ACC112 (cell line): ENCODE measurements around the gene FEZF1.

Source experiments
- H2AFZ ChIP-seq: fragments of 200-600 bp; sonication (generic); one replicate; pipeline ENCODE4 v1.6.0; 2017; ENCODE audit warnings: antibody characterized with exemption, low read length; ENCODE audit not compliant: unreplicated experiment
- H3K27ac ChIP-seq: fragments of 200-600 bp; sonication (generic); 2 replicates; pipeline ENCODE4 v1.5.1; 2014; ENCODE audit warnings: low read depth, mild to moderate bottlenecking, antibody characterized with exemption, low read length, moderate library complexity
- H3K27me3 ChIP-seq: fragments of 200-600 bp; sonication (generic); 2 replicates; pipeline ENCODE4 v1.6.1; 2014; ENCODE audit warnings: mild to moderate bottlenecking, antibody characterized with exemption, low read length, moderate library complexity, mixed read lengths; ENCODE audit not compliant: insufficient read depth
- H3K36me3 ChIP-seq: fragments of 200-600 bp; sonication (generic); 2 replicates; pipeline ENCODE4 v1.6.1; 2016; ENCODE audit warnings: mild to moderate bottlenecking, antibody characterized with exemption, low read length, moderate library complexity, mixed read lengths; ENCODE audit not compliant: insufficient read depth
- H3K4me1 ChIP-seq: fragments of 200-600 bp; sonication (generic); one replicate; pipeline ENCODE4 v1.6.1; 2016; ENCODE audit warnings: low read length, mixed read lengths; ENCODE audit not compliant: insufficient read depth, unreplicated experiment, control insufficient read depth
- H3K4me3 ChIP-seq: fragments of 200-600 bp; sonication (generic); 2 replicates; pipeline ENCODE4 v1.5.1; 2014; ENCODE audit warnings: mild to moderate bottlenecking, low read depth, low read length
- H3K79me2 ChIP-seq: fragments of 200-600 bp; sonication (generic); one replicate; pipeline ENCODE4 v1.6.0; 2016; ENCODE audit warnings: low read length; ENCODE audit not compliant: control insufficient read depth, unreplicated experiment, insufficient read depth

FEZF1 gene

DNA sequence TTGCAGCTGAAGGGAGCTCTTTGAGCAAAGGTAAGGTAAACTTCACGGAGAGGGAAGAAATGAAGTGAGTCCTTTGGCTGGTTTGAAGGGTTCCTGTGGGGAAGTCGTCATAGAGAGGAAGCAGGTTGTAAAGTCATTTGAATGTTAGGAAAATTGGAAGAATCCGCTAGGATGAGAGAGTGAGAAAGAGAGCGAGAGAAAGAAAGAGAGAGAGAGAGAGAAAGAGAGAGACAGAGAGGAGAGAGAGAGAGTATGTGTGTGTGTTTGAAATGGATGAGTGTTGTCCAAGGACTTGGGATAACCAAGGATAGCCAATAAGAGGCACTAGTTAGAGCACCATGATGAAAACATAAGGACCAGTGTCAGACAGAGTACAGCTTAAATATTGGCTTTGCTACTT is 43.1 kb downstream of the FEZF1 start:
- Histone ChIP-seq H3K4me3 (no peak overlapping the region), H3K36me3 (no peaks in the 10 kb centered on the region), H3K27ac (no peak overlapping the region), H3K27me3 (peaks cover 19% of the 10 kb centered on the region), H3K4me1 (no peaks in the 10 kb centered on the region), H3K79me2 (no peaks in the 10 kb centered on the region), H2AFZ (no peak overlapping the region)

DNA sequence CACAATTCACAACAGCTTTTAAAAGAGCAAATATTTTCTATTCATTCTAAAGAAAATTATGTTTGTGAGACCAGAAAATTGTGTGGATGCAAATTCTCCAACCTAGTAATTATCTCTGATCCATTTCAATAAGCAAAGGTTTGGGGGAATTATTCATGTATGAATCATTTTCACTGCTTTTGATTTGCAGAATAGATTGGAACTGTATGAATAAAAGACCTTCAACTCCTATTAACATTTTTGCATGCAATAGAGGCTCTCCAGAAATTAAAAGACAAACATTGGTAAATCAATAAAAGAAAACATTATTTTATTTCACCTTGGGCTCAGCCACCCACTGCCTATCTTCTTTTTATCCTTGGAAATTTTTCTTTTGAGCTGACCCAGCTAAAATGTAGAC is 43.5 kb downstream of the FEZF1 start:
- no peaks in the 10 kb centered on the region for H3K4me1 ChIP-seq
- H3K27me3 ChIP-seq = peaks cover 21% of the 10 kb centered on the region
- no peak overlapping the region for H3K4me3 ChIP-seq
- no peak overlapping the region for H3K27ac ChIP-seq
- no peaks in the 10 kb centered on the region for H3K79me2 ChIP-seq
- H3K36me3 ChIP-seq = no peaks in the 10 kb centered on the region
- H2AFZ ChIP-seq = no peak overlapping the region

DNA sequence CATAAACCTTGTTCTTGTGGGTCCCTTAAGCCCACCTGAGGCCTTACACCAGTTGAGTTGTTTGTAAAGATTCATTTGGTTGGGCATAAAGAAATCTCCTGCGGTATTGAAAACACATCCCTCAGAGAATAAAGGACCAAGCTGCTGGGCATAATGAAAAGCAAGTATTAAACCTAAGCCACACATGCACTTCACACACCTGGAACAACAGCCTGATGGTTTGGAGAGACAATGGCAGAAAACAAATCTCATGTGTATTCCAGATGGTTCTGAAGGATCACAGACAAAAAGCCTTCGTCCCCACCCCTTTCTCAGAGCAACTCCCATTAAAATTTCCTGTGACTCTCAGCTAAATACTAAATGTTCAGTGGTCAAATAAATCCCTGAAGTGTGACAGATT is 44.2 kb downstream of the FEZF1 start:
- Histone ChIP-seq H3K36me3 (no peaks in the 10 kb centered on the region), H2AFZ (no peak overlapping the region), H3K27ac (no peak overlapping the region), H3K4me1 (no peaks in the 10 kb centered on the region), H3K27me3 (peaks cover 25% of the 10 kb centered on the region), H3K79me2 (no peaks in the 10 kb centered on the region), H3K4me3 (no peak overlapping the region)

DNA sequence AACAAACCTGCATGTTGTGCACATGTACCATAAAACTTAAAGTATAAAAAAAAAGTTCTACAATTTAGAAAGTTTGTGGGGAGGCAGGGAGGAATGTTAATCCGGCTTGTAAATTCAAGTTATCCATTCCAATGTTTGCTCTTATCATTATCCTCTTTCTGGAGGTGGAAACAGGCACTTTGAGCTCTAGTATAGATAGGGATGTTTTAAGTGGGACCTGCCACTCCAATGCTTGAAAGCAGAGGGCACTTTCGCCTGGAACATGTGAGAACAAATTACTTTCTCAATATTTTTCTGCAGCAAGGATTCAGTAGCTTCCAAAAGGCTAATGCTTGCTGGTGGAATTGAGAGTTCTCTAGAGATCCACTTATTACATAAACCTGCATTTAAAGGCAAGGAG is 45.6 kb downstream of the FEZF1 start:
- H3K36me3 ChIP-seq = no peaks in the 10 kb centered on the region

DNA sequence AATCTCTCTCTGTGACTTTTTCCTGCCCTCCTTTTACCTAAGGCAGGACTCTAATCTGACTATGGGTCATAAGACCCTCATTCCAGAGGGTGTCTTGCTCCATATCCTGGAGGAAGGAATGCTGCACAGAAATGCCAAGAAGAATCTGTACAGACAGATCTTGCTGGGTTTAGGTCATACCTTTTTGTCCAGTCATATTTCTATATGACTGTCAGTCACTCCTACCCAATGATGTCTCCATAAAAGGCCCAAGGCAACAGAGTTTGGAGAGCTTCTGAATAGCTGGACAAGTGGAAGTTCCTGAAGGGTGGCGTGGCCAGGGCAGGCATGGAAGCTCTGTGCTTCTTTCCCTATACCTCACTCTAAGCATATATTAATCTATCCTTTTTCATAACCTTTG is 47.5 kb downstream of the FEZF1 start:
- H2AFZ ChIP-seq = no peak overlapping the region
- H3K4me3 ChIP-seq = no peak overlapping the region
- no peaks in the 10 kb centered on the region for H3K36me3 ChIP-seq
- H3K27ac ChIP-seq = no peak overlapping the region
- peaks cover 49% of the 10 kb centered on the region for H3K27me3 ChIP-seq
- no peaks in the 10 kb centered on the region for H3K4me1 ChIP-seq
- no peaks in the 10 kb centered on the region for H3K79me2 ChIP-seq

More for the DNA sequence above, 45.6 kb downstream of the FEZF1 start:
- H3K27ac ChIP-seq = no peak overlapping the region
- no peak overlapping the region for H3K4me3 ChIP-seq
- no peak overlapping the region for H2AFZ ChIP-seq
- no peaks in the 10 kb centered on the region for H3K4me1 ChIP-seq
- H3K27me3 ChIP-seq = peaks cover 33% of the 10 kb centered on the region
- no peaks in the 10 kb centered on the region for H3K79me2 ChIP-seq

DNA sequence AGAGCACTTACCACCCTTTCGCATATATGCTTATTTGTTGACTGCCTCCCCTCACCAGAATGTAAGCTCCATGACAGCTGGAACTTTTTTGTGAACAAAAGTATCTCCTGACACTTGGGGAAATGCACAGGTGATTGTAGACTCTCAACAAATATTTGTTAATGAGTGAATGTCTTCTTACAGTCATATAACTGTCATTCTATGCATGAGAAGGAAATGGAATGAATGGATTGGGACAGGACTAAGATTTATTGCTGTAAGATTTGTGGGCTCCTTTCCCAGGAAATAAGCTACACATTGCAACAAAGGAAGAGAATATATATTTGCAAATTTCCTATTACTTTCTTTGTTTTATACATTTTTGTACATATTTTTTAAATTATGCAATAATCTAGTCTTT is 48.5 kb downstream of the FEZF1 start:
- no peak overlapping the region for H2AFZ ChIP-seq
- H3K27ac ChIP-seq = no peak overlapping the region
- H3K27me3 ChIP-seq = peaks cover 51% of the 10 kb centered on the region
- no peaks in the 10 kb centered on the region for H3K79me2 ChIP-seq
- H3K36me3 ChIP-seq = no peaks in the 10 kb centered on the region
- no peak overlapping the region for H3K4me3 ChIP-seq
- no peaks in the 10 kb centered on the region for H3K4me1 ChIP-seq

DNA sequence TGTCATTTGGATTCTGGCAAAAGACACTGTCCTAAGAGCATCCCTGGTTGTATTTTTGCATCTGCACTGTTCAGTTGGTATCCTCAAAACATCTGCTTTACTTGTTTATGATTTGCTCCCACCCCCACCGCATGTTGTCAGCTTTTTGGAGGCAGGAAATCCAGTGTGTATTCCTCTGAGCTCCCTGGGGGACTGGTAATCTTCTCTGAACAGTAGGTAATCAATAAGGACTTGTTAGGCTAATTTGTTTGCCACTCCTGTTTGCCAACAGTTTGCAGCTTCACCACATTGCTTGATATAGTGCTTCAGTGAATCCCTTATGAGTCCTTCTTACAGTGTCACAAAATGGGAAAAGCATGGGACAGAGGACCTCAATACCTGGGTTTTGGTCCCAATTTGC is 49.1 kb downstream of the FEZF1 start:
- Histone ChIP-seq H3K36me3 (no peaks in the 10 kb centered on the region), H2AFZ (no peak overlapping the region), H3K27me3 (peaks cover 47% of the 10 kb centered on the region), H3K79me2 (no peaks in the 10 kb centered on the region), H3K4me3 (no peak overlapping the region), H3K4me1 (no peaks in the 10 kb centered on the region), H3K27ac (no peak overlapping the region)
